Testis (tissue), 3 donors: ENCODE data around the gene DMBT1. TPM values are rescaled to one million over a fixed set of nuclear protein-coding genes. Genes with fewer than 3 reads are reported as not detected.

Source experiments
- DNase-seq: peaks from one replicate; pipeline ENCODE4 v3.0.0-alpha.2; 2019
- H3K27ac ChIP-seq, 2 donors: fragments of 200-600 bp; sonication (generic); one replicate each; pipeline ENCODE4 v1.5.1; 2019
- H3K27me3 ChIP-seq: fragments of 200-600 bp; sonication (generic); one replicate; pipeline ENCODE4 v1.5.1; 2019
- H3K36me3 ChIP-seq: fragments of 200-600 bp; sonication (generic); one replicate; pipeline ENCODE4 v1.5.1; 2017; ENCODE audit warnings: low read depth; ENCODE audit errors: missing control alignments
- H3K4me1 ChIP-seq: fragments of 200-600 bp; sonication (generic); one replicate; pipeline ENCODE4 v1.5.1; 2019
- H3K4me3 ChIP-seq, 2 donors: fragments of 200-600 bp; sonication (generic); one replicate each; pipeline ENCODE4 v1.5.1; 2017 to 2019
- H3K9me3 ChIP-seq: fragments of 200-600 bp; sonication (generic); one replicate; pipeline ENCODE4 v1.5.1; 2017
- CTCF ChIP-seq, 3 experiments: fragments of 450-650 bp in 2 of 3; fragments of 200-600 bp in 1 of 3; sonication (generic) in 1 of 3; IDR thresholded peaks; one replicate each; pipeline ENCODE4 v1.5.1; 2016 to 2019; ENCODE audit warnings: antibody characterized with exemption in 3 of 3, mild to moderate bottlenecking in 2 of 3, moderate library complexity in 1 of 3
- POLR2A ChIP-seq: fragments of 450-650 bp; IDR thresholded peaks from one replicate; pipeline ENCODE4 v1.6.1; 2017; ENCODE audit warnings: antibody characterized with exemption, mild to moderate bottlenecking, moderate library complexity
- WGBS, 2 donors: methylation state at CpG; one replicate each; pipeline ENCODE4 v1.1.5; 2018; 5-methylcytosine and 5-hydroxymethylcytosine counted together
- intact Hi-C: fragments of 100-400 bp; cut with DNase I; formaldehyde crosslinking; loops from one replicate; pipeline ENCODE4 v1.15.1; 2023; ENCODE audit warnings: low total_unique reads
- polyA plus RNA-seq: library from polyadenylated mRNA; stranded (reverse); fragments of 350-450 nt; fragmentation: Illumina TruSeq; extraction: RNeasy Lipid Tissue Mini Kit (QIAGEN cat#74804); gene quantifications from one replicate; pipeline ENCODE4 v1.2.3, GENCODE V29; 2014; ENCODE audit warnings: low read depth, low replicate concordance; ENCODE audit not compliant: insufficient read depth
- total RNA-seq, 2 donors: library from RNA; depleted of rRNA; stranded (reverse); fragments of >200 nt; gene quantifications; one replicate each; pipeline ENCODE4 v1.2.3, GENCODE V29; 2016

Gene DMBT1
- total and polyA plus RNA-seq, 3 donors from 2014 or later = 0.87 to 2.7 (median 1.2) TPM

- intact Hi-C loops = no loop called here
- peak; percentile 68 for DNase-seq
- Histone ChIP-seq H3K36me3 (no peaks in the 10 kb centered on the region), H3K27me3 (no peaks in the 10 kb centered on the region), H3K4me1 (no peaks in the 10 kb centered on the region), H3K4me3 (no peak overlapping the region), H3K9me3 (no peaks in the 10 kb centered on the region), H3K27ac (no peak overlapping the region)
- WGBS, 2 donors = 71 to 74% methylated on average over 9 of the region's 9 CpGs
- no peak for TF ChIP-seq CTCF (IDR thresholded peaks at IDR 0.05)
- TF ChIP-seq POLR2A = no peak
Observed at GRCh38 chr10:122655524-122656307, 95.2 kb downstream of the DMBT1 start.

GRCh38 chr10:122656308-122656705 is 95.8 kb downstream of the DMBT1 start:
- Histone ChIP-seq H3K9me3 (no peaks in the 10 kb centered on the region), H3K27me3 (no peaks in the 10 kb centered on the region), H3K4me3 (no peak overlapping the region), H3K36me3 (no peaks in the 10 kb centered on the region), H3K27ac (no peak overlapping the region), H3K4me1 (no peaks in the 10 kb centered on the region)
- DNase-seq = no peak
- no peak for TF ChIP-seq POLR2A
- TF ChIP-seq CTCF (IDR thresholded peaks at IDR 0.05) = no peak
- WGBS, 2 donors = 81 to 85% methylated on average over 2 of the region's 2 CpGs
- intact Hi-C loops = no loop called here

- 87 to 100% methylated on average over 3 to 5 of the region's 5 CpGs for WGBS, 2 donors
- DNase-seq = no peak
- H3K27me3 ChIP-seq = no peaks in the 10 kb centered on the region
- no peaks in the 10 kb centered on the region for H3K4me1 ChIP-seq
- TF ChIP-seq POLR2A (no peak), CTCF (IDR thresholded peaks at IDR 0.05) (no peak)
- no peak overlapping the region for H3K4me3 ChIP-seq
- intact Hi-C loops = no loop called here
- no peak overlapping the region for H3K27ac ChIP-seq
- H3K9me3 ChIP-seq = no peaks in the 10 kb centered on the region
- H3K36me3 ChIP-seq = no peaks in the 10 kb centered on the region
Observed at GRCh38 chr10:122656741-122657140, 96.2 kb downstream of the DMBT1 start.

- H3K36me3 ChIP-seq = no peaks in the 10 kb centered on the region
- DNase-seq = no peak
- WGBS, 2 donors = 73 to 89% methylated on average over 4 of the region's 4 CpGs
- intact Hi-C loops = no loop called here
- no peak overlapping the region for H3K27ac ChIP-seq
- H3K4me3 ChIP-seq = no peak overlapping the region
- no peak for TF ChIP-seq CTCF (IDR thresholded peaks at IDR 0.05)
- no peak for TF ChIP-seq POLR2A
- no peaks in the 10 kb centered on the region for H3K4me1 ChIP-seq
- H3K9me3 ChIP-seq = no peaks in the 10 kb centered on the region
- no peaks in the 10 kb centered on the region for H3K27me3 ChIP-seq
Observed at GRCh38 chr10:122657255-122657654, 96.7 kb downstream of the DMBT1 start.

- TF ChIP-seq POLR2A (no peak), CTCF (IDR thresholded peaks at IDR 0.05) (no peak)
- H3K4me3 ChIP-seq = no peak overlapping the region
- intact Hi-C loops = no loop called here
- DNase-seq = no peak
- H3K27ac ChIP-seq = no peak overlapping the region
- no peaks in the 10 kb centered on the region for H3K4me1 ChIP-seq
- 80 to 90% methylated on average over 1 to 3 of the region's 3 CpGs for WGBS, 2 donors
- H3K27me3 ChIP-seq = no peaks in the 10 kb centered on the region
- no peaks in the 10 kb centered on the region for H3K9me3 ChIP-seq
- no peaks in the 10 kb centered on the region for H3K36me3 ChIP-seq
Observed at GRCh38 chr10:122657729-122658128, 97.2 kb downstream of the DMBT1 start.
